T-cell (primary cell): ENCODE results near the gene TCAP. TPM values are rescaled to one million over a fixed set of nuclear protein-coding genes. Genes with fewer than 3 reads are reported as not detected.
"Not testable (repeated sequence)": the region's sequence is repeated elsewhere in the genome, so short reads cannot be mapped to it uniquely, and the experiment has no call there.

Source experiments
- ATAC-seq, 4 experiments: fragments of 200-7000 bp in 3 of 4; fragments of 150-1000 bp in 1 of 4; cut with Tn5 transposase; replicated peaks in 1 of 4; 1 replicate in 3 of 4; 2 replicates in 1 of 4; pipeline ENCODE4 v1.10.0; 2021; ENCODE audit warnings: moderate library complexity in 3 of 4, mild to moderate bottlenecking in 2 of 4, moderate number of reproducible peaks in 1 of 4
- CTCF ChIA-PET, 2 donors: fragments of 300-600 bp; sonication (Branson Sonifier 250); formaldehyde crosslinking; loops; one replicate each; lab custom pipeline; 2022; ENCODE audit warnings: antibody characterized with exemption in 2 of 2; lab: Charles Lee
- POLR2A ChIA-PET, 2 donors: fragments of 300-600 bp; sonication (Branson Sonifier 250); formaldehyde crosslinking; loops; one replicate each; lab custom pipeline; 2022; ENCODE audit warnings: antibody characterized with exemption in 2 of 2; lab: Charles Lee
- DNase-seq, 35 experiments: peaks; one replicate each; pipeline versions ENCODE4 v3.0.0 to v3.0.0-alpha.2; 2013 to 2023
- H3K27ac ChIP-seq: one replicate; pipeline ENCODE4 v1.5.1; 2013; ENCODE audit warnings: low read length
- H3K27me3 ChIP-seq, 2 experiments: replicated peaks in 1 of 2; 1 replicate in 1 of 2; 2 replicates in 1 of 2; pipeline versions ENCODE4 v1.6.1 to v1.7.0; 2013; ENCODE audit warnings: low read length in 1 of 2, mixed read lengths in 1 of 2; ENCODE audit not compliant: control insufficient read depth in 2 of 2, insufficient read depth in 2 of 2; ENCODE audit errors: extremely low read depth in 1 of 2
- H3K36me3 ChIP-seq, 2 donors: 1 replicate in 1 of 2; 2 replicates in 1 of 2; pipeline versions ENCODE4 v1.6.1 to v1.7.0; 2013; ENCODE audit warnings: low read length in 1 of 2; ENCODE audit not compliant: control insufficient read depth in 2 of 2, insufficient read depth in 1 of 2; ENCODE audit errors: extremely low read depth in 1 of 2
- H3K4me1 ChIP-seq, 2 experiments: 1 replicate in 1 of 2; 2 replicates in 1 of 2; pipeline versions ENCODE4 v1.6.1 to v1.7.0; 2013; ENCODE audit warnings: low read length in 2 of 2, mixed read lengths in 1 of 2; ENCODE audit not compliant: insufficient read depth in 2 of 2, control insufficient read depth in 1 of 2; ENCODE audit errors: extremely low read depth in 1 of 2
- H3K4me3 ChIP-seq, 2 donors: 1 replicate in 1 of 2; 2 replicates in 1 of 2; pipeline versions ENCODE4 v1.5.1 to v1.7.0; 2013; ENCODE audit warnings: mild to moderate bottlenecking in 2 of 2, low read length in 1 of 2, moderate library complexity in 1 of 2; ENCODE audit not compliant: control insufficient read depth in 1 of 2; ENCODE audit errors: extremely low read depth in 1 of 2
- H3K9me3 ChIP-seq: 2 replicates; pipeline ENCODE4 v1.7.0; 2013
- H3K27ac Mint-ChIP-seq, 2 donors: one replicate each; pipeline ENCODE4 v1.8.0; 2020 to 2021; ENCODE audit warnings: mild to moderate bottlenecking in 2 of 2, mixed read lengths in 2 of 2
- H3K27me3 Mint-ChIP-seq, 2 donors: one replicate each; pipeline ENCODE4 v1.8.0; 2021 to 2022; ENCODE audit warnings: mixed read lengths in 2 of 2
- H3K36me3 Mint-ChIP-seq: one replicate; pipeline ENCODE4 v1.8.0; 2021; ENCODE audit warnings: mixed read lengths
- H3K4me1 Mint-ChIP-seq, 3 donors: one replicate each; pipeline ENCODE4 v1.8.0; 2020 to 2022; ENCODE audit warnings: mixed read lengths in 3 of 3, mild to moderate bottlenecking in 1 of 3
- H3K4me3 Mint-ChIP-seq, 3 donors: one replicate each; pipeline ENCODE4 v1.8.0; 2020 to 2022; ENCODE audit warnings: mild to moderate bottlenecking in 3 of 3, mixed read lengths in 3 of 3, moderate library complexity in 3 of 3
- H3K9me3 Mint-ChIP-seq, 3 donors: one replicate each; pipeline ENCODE4 v1.8.0; 2020 to 2022; ENCODE audit warnings: mixed read lengths in 3 of 3
- WGBS: methylation state at CpG from one replicate; pipeline ENCODE4 v1.1.5; 2013; ENCODE audit warnings: missing lambda C conversion rate; ENCODE audit not compliant: insufficient coverage; 5-methylcytosine and 5-hydroxymethylcytosine counted together
- total RNA-seq, 35 experiments: library from RNA in 6 of 35; stranded (reverse) in 6 of 35; fragments of 120-200 nt in 1 of 35; gene quantifications; one replicate each; pipeline versions ENCODE4 v1.2.1 to v1.2.4 and lab custom pipeline; 2013 to 2026

The TCAP gene
- total RNA-seq, 5 donors from 2014 or later (not counting 1 experiment from before 2014, with no cell fraction given), result 2.2 to 7.8 (median 6.6) TPM

DNA sequence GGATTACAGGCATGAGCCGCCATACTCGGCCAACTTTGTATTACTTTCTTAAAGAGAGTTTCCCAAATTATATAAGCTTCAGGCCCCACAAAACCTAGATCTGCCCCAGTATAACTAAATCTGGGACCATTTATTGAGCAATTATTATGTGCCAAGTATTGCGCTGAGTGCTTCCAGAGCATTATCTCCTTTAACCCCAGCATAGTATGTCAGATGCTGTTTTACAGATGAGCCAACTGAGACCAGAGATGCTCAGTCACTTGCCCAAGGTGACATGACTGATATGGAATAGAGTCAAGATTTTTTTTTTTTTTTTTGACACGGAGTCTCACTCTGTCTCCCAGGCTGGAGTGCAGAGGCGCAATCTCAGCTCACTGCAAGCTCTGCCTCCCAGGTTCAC is 32.8 kb downstream of the TCAP start:
- H3K27ac ChIP-seq, result no peak overlapping the region
- DNase-seq (no peak), ATAC-seq (no peak)
- Mint-ChIP-seq H3K4me1 (peaks cover 6 to 14% (median 6%) of the 10 kb centered on the region in 3 donors), H3K36me3 (peaks cover 15% of the 10 kb centered on the region), H3K9me3 (no peaks in the 10 kb centered on the region), H3K27me3 (peaks cover 28 to 34% of the 10 kb centered on the region in 2 donors), H3K4me3 (no peak overlapping the region), H3K27ac (no peak overlapping the region)
- ChIA-PET POLR2A (no interaction called here), CTCF (no interaction called here)
- no peak overlapping the region for H3K4me3 ChIP-seq
- H3K9me3 ChIP-seq, result no peaks in the 10 kb centered on the region
- H3K36me3 ChIP-seq, result peaks cover 0 to under 1% of the 10 kb centered on the region in 2 donors
- peaks cover 4 to 43% of the 10 kb centered on the region in 2 experiments for H3K27me3 ChIP-seq
- H3K4me1 ChIP-seq, result peaks cover 0 to 7% of the 10 kb centered on the region in 2 experiments
- no CpG with 5 or more reads among the region's 5 CpGs for WGBS

DNA sequence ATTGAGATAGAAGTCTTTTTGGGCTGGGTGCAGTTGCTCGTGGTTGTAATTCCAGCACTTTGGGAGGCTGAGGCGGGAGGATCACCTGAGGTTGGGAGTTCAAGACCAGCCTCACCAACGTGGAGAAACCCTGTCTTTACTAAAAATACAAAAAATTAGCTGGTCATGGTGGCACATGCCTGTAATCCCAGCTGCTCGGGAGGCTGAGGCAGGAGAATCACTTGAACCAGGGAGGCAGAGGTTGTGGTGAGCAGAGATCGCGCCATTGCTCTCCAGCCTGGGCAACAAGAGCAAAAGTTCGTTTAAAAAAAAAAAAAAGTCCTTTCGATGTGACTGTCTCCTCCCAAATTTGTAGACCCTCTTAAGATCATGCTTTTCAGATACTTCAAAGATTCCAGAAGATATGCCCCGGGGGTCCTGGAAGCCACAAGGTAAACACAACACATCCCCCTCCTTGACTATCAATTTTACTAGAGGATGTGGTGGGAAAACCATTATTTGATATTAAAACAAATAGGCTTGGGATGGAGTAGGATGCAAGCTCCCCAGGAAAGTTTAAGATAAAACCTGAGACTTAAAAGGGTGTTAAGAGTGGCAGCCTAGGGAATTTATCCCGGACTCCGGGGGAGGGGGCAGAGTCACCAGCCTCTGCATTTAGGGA is 34.1 kb downstream of the TCAP start:
- H3K27me3 ChIP-seq, result peaks cover 4 to 44% of the 10 kb centered on the region in 2 experiments
- Mint-ChIP-seq H3K27me3 (peaks cover 28 to 36% of the 10 kb centered on the region in 2 donors), H3K4me3 (peak overlapping the region in 2 of 3 donors; percentile 34 to 67), H3K36me3 (peaks cover 12% of the 10 kb centered on the region), H3K4me1 (peaks cover 6 to 14% (median 12%) of the 10 kb centered on the region in 3 donors)
- H3K4me1 ChIP-seq, DNase-seq, H3K9me3 Mint-ChIP-seq, POLR2A ChIA-PET, H3K9me3 ChIP-seq, H3K27ac ChIP-seq, H3K27ac Mint-ChIP-seq, ATAC-seq, H3K36me3 ChIP-seq, H3K4me3 ChIP-seq: not testable (repeated sequence)
- CTCF ChIA-PET, result interaction anchor here in 1 of 2 donors (0.7 kb wide), 1 partner anchor 64 kb away, joined by 3 read pairs; no protein-coding TSS in a partner anchor
- 47% methylated on average over 3 of the region's 11 CpGs for WGBS

DNA sequence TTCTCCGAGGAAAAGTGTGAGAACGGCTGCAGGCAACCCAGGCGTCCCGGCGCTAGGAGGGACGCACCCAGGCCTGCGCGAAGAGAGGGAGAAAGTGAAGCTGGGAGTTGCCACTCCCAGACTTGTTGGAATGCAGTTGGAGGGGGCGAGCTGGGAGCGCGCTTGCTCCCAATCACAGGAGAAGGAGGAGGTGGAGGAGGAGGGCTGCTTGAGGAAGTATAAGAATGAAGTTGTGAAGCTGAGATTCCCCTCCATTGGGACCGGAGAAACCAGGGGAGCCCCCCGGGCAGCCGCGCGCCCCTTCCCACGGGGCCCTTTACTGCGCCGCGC is 34.6 kb downstream of the TCAP start, which contains the start of gene ERBB2:
TSS of gene ERBB2 (plus strand) at position 247 of the 330 bp plus-strand sequence. CDS start 175 bp downstream, outside the sequence.
- ChIA-PET CTCF (no interaction called here), POLR2A (no interaction called here)
- H3K27me3 ChIP-seq, result peaks cover 4 to 44% of the 10 kb centered on the region in 2 experiments
- peaks cover 6 to 16% (median 12%) of the 10 kb centered on the region in 3 donors for H3K4me1 Mint-ChIP-seq
- H3K9me3 Mint-ChIP-seq, result no peaks in the 10 kb centered on the region
- DNase-seq, result no peak
- H3K27ac Mint-ChIP-seq, result peak within 1 kb of the TSS in 1 of 2 donors; percentile 49
- H3K4me3 ChIP-seq, result no peak within 1 kb of the TSS
- peaks cover 9% of the 10 kb centered on the region for H3K36me3 Mint-ChIP-seq
- peaks cover 28 to 36% of the 10 kb centered on the region in 2 donors for H3K27me3 Mint-ChIP-seq
- H3K4me1 ChIP-seq, result peaks cover 0 to 7% of the 10 kb centered on the region in 2 experiments
- 25% methylated on average over 18 of the region's 20 CpGs for WGBS
- H3K9me3 ChIP-seq, result no peaks in the 10 kb centered on the region
- peak within 1 kb of the TSS in 2 of 3 donors; percentile 34 to 67 for H3K4me3 Mint-ChIP-seq
- no peak within 1 kb of the TSS for H3K27ac ChIP-seq
- H3K36me3 ChIP-seq, result peaks cover 0 to 2% of the 10 kb centered on the region in 2 donors
- no peak for ATAC-seq

DNA sequence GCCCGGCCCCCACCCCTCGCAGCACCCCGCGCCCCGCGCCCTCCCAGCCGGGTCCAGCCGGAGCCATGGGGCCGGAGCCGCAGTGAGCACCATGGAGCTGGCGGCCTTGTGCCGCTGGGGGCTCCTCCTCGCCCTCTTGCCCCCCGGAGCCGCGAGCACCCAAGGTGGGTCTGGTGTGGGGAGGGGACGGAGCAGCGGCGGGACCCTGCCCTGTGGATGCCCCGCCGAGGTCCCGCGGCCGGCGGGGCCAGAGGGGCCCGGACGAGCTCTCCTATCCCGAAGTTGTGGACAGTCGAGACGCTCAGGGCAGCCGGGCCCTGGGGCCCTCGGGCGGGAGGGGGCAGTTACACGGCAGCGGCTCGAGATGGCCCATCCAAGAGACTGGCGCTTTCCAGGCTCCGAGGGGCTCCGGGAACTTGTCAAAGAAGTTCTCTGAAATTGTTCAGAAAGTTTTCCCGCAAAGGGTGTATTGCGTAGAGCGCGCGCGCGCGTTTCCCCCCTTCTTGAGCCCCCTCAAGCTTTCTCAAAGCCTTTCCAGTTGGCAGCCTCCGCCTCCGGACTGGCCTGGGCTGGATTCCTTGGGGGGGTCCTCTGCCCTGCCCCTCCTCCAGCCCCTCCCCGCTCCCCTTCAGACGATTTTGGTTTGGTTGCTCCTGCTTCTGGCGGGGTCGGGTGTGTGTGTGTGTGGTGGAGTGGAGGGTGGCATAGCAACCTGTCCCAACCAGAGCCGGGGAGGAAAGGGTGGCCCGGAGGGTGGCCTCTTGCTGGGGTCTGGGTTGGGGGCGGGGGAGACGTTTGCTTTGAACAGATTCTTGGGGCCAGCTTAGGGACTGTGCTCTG is 35.2 kb downstream of the TCAP start:
- POLR2A ChIA-PET, result interaction anchor here in 1 of 2 donors (0.6 kb wide), 1 partner anchor 275 kb away, joined by 6 read pairs; no protein-coding TSS in a partner anchor
- Mint-ChIP-seq H3K36me3 (peaks cover 9% of the 10 kb centered on the region), H3K27ac (no peak overlapping the region), H3K9me3 (no peaks in the 10 kb centered on the region), H3K27me3 (peaks cover 28 to 36% of the 10 kb centered on the region in 2 donors), H3K4me3 (peak overlapping the region in 1 of 3 donors; percentile 67), H3K4me1 (peaks cover 6 to 17% (median 12%) of the 10 kb centered on the region in 3 donors)
- DNase-seq (no peak), ATAC-seq (no peak)
- peaks cover 0 to 7% of the 10 kb centered on the region in 2 experiments for H3K4me1 ChIP-seq
- peaks cover 0 to 2% of the 10 kb centered on the region in 2 donors for H3K36me3 ChIP-seq
- no peak overlapping the region for H3K4me3 ChIP-seq
- H3K27me3 ChIP-seq, result peaks cover 4 to 44% of the 10 kb centered on the region in 2 experiments
- WGBS, result 8% methylated on average over 48 of the region's 57 CpGs
- no peak overlapping the region for H3K27ac ChIP-seq
- CTCF ChIA-PET, result interaction anchor here in 1 of 2 donors (0.5 kb wide), 1 partner anchor 72 kb away, joined by 3 read pairs; no protein-coding TSS in a partner anchor
- no peaks in the 10 kb centered on the region for H3K9me3 ChIP-seq

DNA sequence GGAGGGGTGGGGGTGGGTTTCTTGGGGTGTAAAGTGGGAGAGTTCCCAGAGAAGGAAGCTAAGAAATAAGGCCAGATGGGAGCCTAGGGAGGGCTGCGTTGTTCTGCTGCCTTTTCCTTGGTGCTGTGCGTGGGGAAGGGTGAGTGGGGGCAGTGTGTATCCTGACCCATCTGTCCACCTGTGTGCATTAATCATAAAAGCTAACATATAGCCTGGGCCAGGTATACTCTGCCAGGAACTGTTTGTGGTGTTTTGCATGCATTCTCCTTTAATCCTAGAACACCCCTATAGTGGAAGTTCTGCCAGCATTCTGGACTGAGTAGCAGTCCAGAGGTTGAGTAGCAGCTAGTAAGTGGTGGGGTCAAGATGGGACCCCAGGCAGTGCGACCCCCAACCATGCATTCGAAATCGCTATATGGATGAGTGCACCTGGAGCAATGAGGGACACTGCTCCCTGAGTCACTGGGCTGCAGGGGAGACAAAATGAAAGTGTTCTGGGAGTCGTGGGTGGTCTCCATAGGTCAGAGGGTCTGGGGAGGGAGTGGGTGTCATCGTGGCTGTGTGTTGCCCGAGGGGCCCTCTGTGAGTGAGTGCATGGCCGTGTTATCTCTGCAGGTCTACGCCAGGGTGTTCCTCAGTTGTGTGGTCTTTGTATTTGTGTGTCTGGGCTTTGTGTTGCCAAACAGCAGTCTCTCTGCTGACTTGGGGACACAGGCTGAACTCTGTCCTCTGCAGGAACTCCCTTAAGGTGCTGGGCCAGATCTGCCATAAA is 36.0 kb downstream of the TCAP start:
- Mint-ChIP-seq H3K36me3 (peaks cover 9% of the 10 kb centered on the region), H3K9me3 (no peaks in the 10 kb centered on the region), H3K27ac (peak overlapping the region in 1 of 2 donors; percentile 49), H3K4me1 (peaks cover 6 to 17% (median 12%) of the 10 kb centered on the region in 3 donors), H3K4me3 (peak overlapping the region in 1 of 3 donors; percentile 15), H3K27me3 (peaks cover 28 to 36% of the 10 kb centered on the region in 2 donors)
- ATAC-seq (no peak), DNase-seq (no peak)
- no peaks in the 10 kb centered on the region for H3K9me3 ChIP-seq
- peaks cover 4 to 40% of the 10 kb centered on the region in 2 experiments for H3K27me3 ChIP-seq
- H3K4me1 ChIP-seq, result peaks cover 0 to 13% of the 10 kb centered on the region in 2 experiments
- ChIA-PET POLR2A (no interaction called here), CTCF (no interaction called here)
- H3K36me3 ChIP-seq, result peaks cover 0 to 2% of the 10 kb centered on the region in 2 donors
- 83% methylated on average over 7 of the region's 10 CpGs for WGBS
- no peak overlapping the region for H3K4me3 ChIP-seq
- H3K27ac ChIP-seq, result no peak overlapping the region
